Spleen (tissue), 7 donors: ENCODE results near the gene AFDN.

Experiments
- CTCF ChIP-seq, 11 experiments: fragments of 200-600 bp in 7 of 11; fragments of 450-650 bp in 4 of 11; sonication (generic) in 4 of 11; IDR thresholded peaks in 8 of 11; conservative IDR thresholded peaks in 3 of 11; 1 replicate in 7 of 11; 2 replicates in 4 of 11; pipeline versions ENCODE4 v1.4.0 to v1.8.0; 2016 to 2021; ENCODE audit warnings: antibody characterized with exemption in 11 of 11, inconsistent platforms in 4 of 11, mild to moderate bottlenecking in 1 of 11
- POLR2A ChIP-seq, 3 donors: fragments of 450-650 bp; IDR thresholded peaks; one replicate each; pipeline ENCODE4 v1.5.1; 2017; ENCODE audit warnings: antibody characterized with exemption in 3 of 3, mild to moderate bottlenecking in 1 of 3
- donor health status: DM: no; HTN: no; CAD: no; lungs with moderate emphysema.
- donor health status: DM: no; HTN: no; CAD: no.
- donor health status: DM: no; HTN: no; CAD: no.

GRCh38 chr6:167936051-167936450 is 109.3 kb downstream of the AFDN start:
- no peak for TF ChIP-seq CTCF (IDR thresholded peaks at IDR 0.05 in 8 of 11, conservative IDR thresholded peaks at IDR 0.05 in 3 of 11)
- no peak for TF ChIP-seq POLR2A (IDR thresholded peaks at IDR 0.05)
